GM19240 (cell line): Measurements from ENCODE around the gene MCAT.
A peak's percentile ranks its signal among the peaks of the same experiment; 100 is the strongest.
"Not testable (repeated sequence)": the region's sequence is repeated elsewhere in the genome, so short reads cannot be mapped to it uniquely, and the experiment has no call there.

Experiments
- DNase-seq: peaks from one replicate; pipeline ENCODE4 v3.0.0; 2011; ENCODE audit warnings: low spot score; ENCODE audit not compliant: insufficient read length

MCAT gene

GRCh38 chr22:43127166-43127908 is 15.9 kb downstream of the MCAT start:
- DNase-seq = no peak

- no peak for DNase-seq
Measured at GRCh38 chr22:43126501-43127165, 16.6 kb downstream of the MCAT start.

GRCh38 chr22:43118953-43119458 is 24.2 kb downstream of the MCAT start:
- peak; percentile 38 for DNase-seq

- no peak for DNase-seq
Measured at GRCh38 chr22:43118024-43118849, 25.0 kb downstream of the MCAT start.

- no peak for DNase-seq
Measured at GRCh38 chr22:43116932-43117331, 26.3 kb downstream of the MCAT start.

GRCh38 chr22:43114958-43115357 is 28.2 kb downstream of the MCAT start:
- no peak for DNase-seq

GRCh38 chr22:43113526-43114251 is 29.5 kb downstream of the MCAT start:
- no peak for DNase-seq

GRCh38 chr22:43110927-43111623 is 32.1 kb downstream of the MCAT start:
- no peak for DNase-seq

GRCh38 chr22:43110444-43110926 is 32.7 kb downstream of the MCAT start, which contains the start of gene BIK:
TSS of gene BIK (plus strand) at chr22:43110750. CDS start at chr22:43124023, 13,273 bp downstream.
- no peak for DNase-seq

GRCh38 chr22:43109921-43110443 is 33.2 kb downstream of the MCAT start:
- no peak for DNase-seq

GRCh38 chr22:43109511-43109910 is 33.7 kb downstream of the MCAT start:
- no peak for DNase-seq

GRCh38 chr22:43106302-43106701 is 36.9 kb downstream of the MCAT start:
- no peak for DNase-seq

- not testable (repeated sequence) for DNase-seq
Measured at GRCh38 chr22:43104950-43105349, 38.2 kb downstream of the MCAT start.

GRCh38 chr22:43104056-43104625 is 39.1 kb downstream of the MCAT start:
- DNase-seq = not testable (repeated sequence)

- no peak for DNase-seq
Measured at GRCh38 chr22:43101306-43101705, 41.9 kb downstream of the MCAT start.

- DNase-seq = no peak
Measured at GRCh38 chr22:43100225-43100624, 43.0 kb downstream of the MCAT start.

GRCh38 chr22:43099095-43099494 is 44.1 kb downstream of the MCAT start:
- DNase-seq = no peak

- DNase-seq = no peak
Measured at GRCh38 chr22:43098356-43098755, 44.8 kb downstream of the MCAT start.

- DNase-seq = no peak
Measured at GRCh38 chr22:43096420-43096819, 46.8 kb downstream of the MCAT start.

GRCh38 chr22:43094551-43094950 is 48.6 kb downstream of the MCAT start:
- no peak for DNase-seq
